K562 (cell line): ENCODE measurements around the gene KCNJ10. TPM values are rescaled to one million over a fixed set of nuclear protein-coding genes. Genes with fewer than 3 reads are reported as not detected.
A peak's percentile ranks its signal among the peaks of the same experiment; 100 is the strongest.

Experiments
- ATAC-seq: fragments of 200-7000 bp; cut with Tn5 transposase; 3 replicates; pipeline ENCODE4 v1.9.1; 2020; ENCODE audit warnings: moderate library complexity
- BruUV-seq: library from RNA; stranded (reverse); fragments of 400-500 nt; replicated peaks from 2 replicates; lab custom pipeline; 2021; lab: Mats Ljungman, UMichigan
- CTCF ChIA-PET: fragments of 300-600 bp; formaldehyde crosslinking; extraction: SDS; loops from one replicate; lab custom pipeline; 2021; ENCODE audit warnings: low intra/inter-chr PET ratio; lab: Yijun Ruan, JAX
- POLR2A ChIA-PET: fragments of 300-600, 350-650 bp; sonication (Branson Sonifier 250); formaldehyde crosslinking; extraction: SDS; loops from one replicate; lab custom pipeline; 2021; ENCODE audit warnings: antibody characterized with exemption, inconsistent platforms; lab: Yijun Ruan, JAX
- DNase-seq, 4 experiments: peaks; one replicate each; pipeline versions ENCODE4 v3.0.0 to v3.0.0-alpha.2; 2011 to 2018; ENCODE audit warnings: low spot score in 3 of 4, mixed read lengths in 3 of 4; ENCODE audit errors: extremely low read depth in 1 of 4
- FAIRE-seq: peaks from 2 replicates; lab custom pipeline; 2011; peaks lifted over from hg19 to GRCh38; lab: Jason Lieb, UNC
- H2AFZ ChIP-seq: 2 replicates; pipeline ENCODE4 v1.6.0; 2011; ENCODE audit warnings: low read depth, low read length, control low read depth, inconsistent platforms
- H3K27ac ChIP-seq: fragments of 200-600 bp; 3 replicates; pipeline ENCODE4 v1.8.0; 2011; ENCODE audit warnings: low read depth, mild to moderate bottlenecking, control low read depth, inconsistent platforms, low read length, moderate library complexity, mixed read lengths; ENCODE audit errors: extremely low read depth
- H3K27me3 ChIP-seq, 2 experiments: fragments of 300-600 bp in 1 of 2; 2 replicates in 1 of 2; 3 replicates in 1 of 2; pipeline versions ENCODE4 v1.6.0 to v1.8.0; 2011; ENCODE audit warnings: inconsistent platforms in 2 of 2, low read length in 2 of 2, mild to moderate bottlenecking in 1 of 2, mixed read lengths in 1 of 2, moderate library complexity in 1 of 2; ENCODE audit not compliant: control insufficient read depth in 2 of 2, insufficient read depth in 2 of 2
- H3K36me3 ChIP-seq: fragments of 300-600 bp; 3 replicates; pipeline ENCODE4 v1.8.0; 2011; ENCODE audit warnings: mild to moderate bottlenecking, low read length, inconsistent platforms; ENCODE audit not compliant: control insufficient read depth, insufficient read depth
- H3K4me1 ChIP-seq, 2 experiments: fragments of 200-600 bp in 1 of 2; replicated peaks in 1 of 2; 2 replicates in 1 of 2; 3 replicates in 1 of 2; pipeline versions ENCODE4 v1.5.1 to v1.8.0; 2011; ENCODE audit warnings: inconsistent platforms in 2 of 2, low read length in 2 of 2, mild to moderate bottlenecking in 1 of 2, mixed read lengths in 1 of 2, moderate library complexity in 1 of 2; ENCODE audit not compliant: control insufficient read depth in 2 of 2, insufficient read depth in 2 of 2
- H3K4me2 ChIP-seq: 2 replicates; pipeline ENCODE4 v1.6.1; 2011; ENCODE audit warnings: low read length, control low read depth, inconsistent platforms, mixed read lengths; ENCODE audit not compliant: insufficient read depth
- H3K4me3 ChIP-seq: fragments of 200-600 bp; sonication (generic), shearing (Covaris generic); 2 replicates; pipeline ENCODE4 v1.5.1; 2016; ENCODE audit warnings: control low read depth, inconsistent platforms
- H3K79me2 ChIP-seq: fragments of 200-600 bp; 3 replicates; pipeline ENCODE4 v1.8.0; 2011; ENCODE audit warnings: low read length, inconsistent platforms; ENCODE audit not compliant: control insufficient read depth, insufficient read depth
- H3K9ac ChIP-seq, 2 experiments: 2 replicates each; pipeline versions ENCODE4 v1.6.0 to v1.6.1; 2011; ENCODE audit warnings: low read depth in 2 of 2, low read length in 2 of 2, control low read depth in 1 of 2, inconsistent platforms in 1 of 2, mild to moderate bottlenecking in 1 of 2, mixed read lengths in 1 of 2; ENCODE audit not compliant: insufficient read depth in 1 of 2
- H3K9me1 ChIP-seq: one replicate; pipeline ENCODE4 v1.6.0; 2011; ENCODE audit warnings: inconsistent platforms, mild to moderate bottlenecking, low read length, moderate library complexity; ENCODE audit not compliant: control insufficient read depth, insufficient read depth
- H3K9me3 ChIP-seq: replicated peaks from 2 replicates; pipeline ENCODE4 v1.5.1; 2011; ENCODE audit warnings: low read depth, low read length, inconsistent platforms; ENCODE audit not compliant: control insufficient read depth, insufficient read depth
- H4K20me1 ChIP-seq: replicated peaks from 2 replicates; pipeline ENCODE4 v1.6.1; 2011; ENCODE audit warnings: low read length, inconsistent platforms, mixed read lengths; ENCODE audit not compliant: control insufficient read depth, insufficient read depth
- ARID2 ChIP-seq: fragments of 450-650 bp; IDR thresholded peaks from 2 replicates; pipeline ENCODE4 v1.6.1; 2017; ENCODE audit warnings: antibody characterized with exemption, mild to moderate bottlenecking
- PHB2 ChIP-seq: fragments of 450-650 bp; IDR thresholded peaks from 2 replicates; pipeline ENCODE4 v1.6.1; 2017; ENCODE audit warnings: low read depth
- RFX1 ChIP-seq: fragments of 450-650 bp; IDR thresholded peaks from 2 replicates; pipeline ENCODE4 v1.6.1; 2016; ENCODE audit warnings: mild to moderate bottlenecking, moderate library complexity
- SPI1 ChIP-seq: IDR thresholded peaks from 2 replicates; pipeline ENCODE4 v1.6.1; 2011; ENCODE audit warnings: low read depth, low read length, control low read depth, borderline replicate concordance
- WGBS: fragments of 100-300 bp; shearing (Covaris generic); methylation state at CpG from one replicate; pipeline ENCODE4 v1.1.6; 2016; ENCODE audit warnings: low coverage, mixed read lengths; ENCODE audit not compliant: insufficient coverage; ENCODE audit errors: missing lambda C conversion rate; 5-methylcytosine and 5-hydroxymethylcytosine counted together
- in situ Hi-C: fragments of 300-500 bp; cut with MboI; formaldehyde crosslinking; loops from 4 replicates; pipeline ENCODE4 v1.15.0; 2018; ENCODE audit warnings: inconsistent platforms, mixed read lengths
- intact Hi-C: fragments of 100-400 bp; cut with micrococcal nuclease; formaldehyde crosslinking; loops from 2 replicates; pipeline ENCODE4 v1.14.2; 2022
- polyA plus RNA-seq, 8 experiments: library from polyadenylated mRNA; depleted of rRNA in 4 of 8; stranded (reverse) in 5 of 8; unstranded in 3 of 8; fragments of >200 nt; fragmentation: Nextera tagmentation in 2 of 8; fragmentation: Illumina TruSeq in 1 of 8; extraction: Ambion mirVana in 2 of 8; extraction: Trizol in 1 of 8; gene quantifications; 2 replicates each; pipeline versions ENCODE4 v1.2.1 to v1.2.3, GENCODE V29; 2011 to 2014; ENCODE audit warnings: inconsistent platforms in 1 of 8, missing spikeins in 1 of 8
- total RNA-seq, 7 experiments: library from RNA; depleted of rRNA in 6 of 7; stranded (reverse); fragments of >200 nt in 6 of 7; fragmentation: Illumina TruSeq in 2 of 7; extraction: Trizol in 2 of 7; gene quantifications; 2 replicates each; pipeline versions ENCODE4 v1.2.1 to v1.2.3, GENCODE V29; 2011 to 2021; ENCODE audit warnings: low replicate concordance in 1 of 7
- TF ChIP-seq, protein P1 (sequence below): fragments of 450-650 bp; IDR thresholded peaks from 2 replicates; pipeline ENCODE4 v1.6.1; 2016; ENCODE audit warnings: low read depth

The KCNJ10 gene
- total and polyA plus RNA-seq, 9 of the 15 experiments (the other 6 are each of a cell fraction or from before 2014, with no cell fraction given) = 0.06 to 0.11 TPM; not detected in 7

DNA sequence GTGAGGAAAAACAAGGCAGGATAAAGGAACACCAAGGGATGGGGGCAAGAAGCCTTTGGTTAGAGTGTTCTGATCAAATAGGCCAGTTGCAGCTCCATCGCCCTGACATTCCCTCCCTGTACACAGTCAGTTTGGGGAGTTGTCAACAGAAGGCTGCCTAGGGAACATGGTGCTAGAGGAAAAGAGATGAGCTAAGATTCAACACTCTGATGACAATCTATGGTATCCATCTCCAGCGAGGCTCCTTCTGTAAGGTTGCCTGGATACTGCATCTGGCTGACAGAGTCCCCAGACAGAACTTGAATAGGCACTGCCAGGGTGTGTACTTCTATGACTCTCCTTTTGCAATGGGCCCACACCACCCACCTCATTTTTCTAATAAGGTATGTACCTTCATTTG is 104.7 kb downstream of the KCNJ10 start:
- DNase-seq (no peak), FAIRE-seq (no peak), ATAC-seq (no peak; the same call in 2 of the 3 replicates)
- H3K27me3 ChIP-seq = peaks cover 4 to 12% of the 10 kb centered on the region in 2 experiments; a peak in 2 of 5 replicates
- intact Hi-C loops = no loop called here
- no peak overlapping the region for H2AFZ ChIP-seq
- in situ Hi-C loops = no loop called here
- CTCF ChIA-PET = no interaction called here
- H3K9ac ChIP-seq = no peak overlapping the region
- POLR2A ChIA-PET = interaction anchor here (1.0 to 1.5 kb wide), 4 partner anchors 9 to 81 kb away, joined by 3 read pairs; no protein-coding TSS in a partner anchor
- no peaks in the 10 kb centered on the region for H3K36me3 ChIP-seq
- H3K27ac ChIP-seq = no peak overlapping the region
- H3K4me3 ChIP-seq = no peak overlapping the region
- H3K4me1 ChIP-seq = peaks cover 8 to 10% of the 10 kb centered on the region in 2 experiments; a peak in 2 of 5 replicates
- H3K9me1 ChIP-seq = no peaks in the 10 kb centered on the region
- no peaks in the 10 kb centered on the region for H3K79me2 ChIP-seq
- 0% methylated on average over 2 of the region's 2 CpGs for WGBS
- no peak overlapping the region for H3K4me2 ChIP-seq
- TF ChIP-seq PHB2 (no peak), RFX1 (0 out of 2 replicates have a peak, but pooled peaks have one; percentile 12), ARID2 (no peak)
- TF ChIP-seq, all 486 proteins: peak for 1
- H3K9me3 ChIP-seq = no peaks in the 10 kb centered on the region
- H4K20me1 ChIP-seq = no peaks in the 10 kb centered on the region
- no TSS peak for BruUV-seq

DNA sequence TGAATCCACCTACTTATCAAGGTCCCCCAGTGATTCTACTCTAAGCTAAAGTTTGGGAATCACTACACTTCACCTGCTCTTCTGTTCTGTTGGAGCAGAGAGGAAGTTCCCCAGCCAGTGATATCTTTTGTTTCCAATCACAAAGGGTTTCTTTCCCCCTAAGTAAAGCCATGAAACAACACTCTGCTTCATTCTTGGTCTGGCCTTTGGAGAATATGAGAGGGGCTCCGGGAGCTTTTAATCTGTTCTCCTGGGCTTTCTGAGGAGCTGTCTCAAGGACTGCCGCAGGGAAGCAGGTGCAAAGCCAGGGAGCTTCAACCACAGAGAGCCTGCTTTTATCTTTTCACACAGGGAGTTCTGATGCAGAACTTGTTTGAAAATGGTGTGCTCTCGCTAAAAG is 105.8 kb downstream of the KCNJ10 start:
- ChIA-PET CTCF (no interaction called here), POLR2A (interaction anchor here (0.8 to 1.1 kb wide), 3 partner anchors 9 to 82 kb away, joined by 3 to 4 read pairs (median 4); no protein-coding TSS in a partner anchor)
- no peak overlapping the region for H3K27ac ChIP-seq
- in situ Hi-C loops = no loop called here
- no peak overlapping the region for H3K9ac ChIP-seq
- H3K36me3 ChIP-seq = no peaks in the 10 kb centered on the region
- H3K4me2 ChIP-seq = no peak overlapping the region
- peaks cover 13 to 14% of the 10 kb centered on the region in 2 experiments; a peak in 2 of 5 replicates for H3K4me1 ChIP-seq
- WGBS = 4% methylated on average over 3 of the region's 3 CpGs
- ATAC-seq (no peak), FAIRE-seq (no peak), DNase-seq (no peak)
- H3K9me3 ChIP-seq = no peaks in the 10 kb centered on the region
- H3K27me3 ChIP-seq = peaks cover 2 to 5% of the 10 kb centered on the region in 2 experiments; a peak in 2 of 5 replicates
- H4K20me1 ChIP-seq = no peaks in the 10 kb centered on the region
- peak; percentile 41; the same call in 1 of the 2 replicates for TF ChIP-seq SPI1
- TF ChIP-seq, protein P1, sequence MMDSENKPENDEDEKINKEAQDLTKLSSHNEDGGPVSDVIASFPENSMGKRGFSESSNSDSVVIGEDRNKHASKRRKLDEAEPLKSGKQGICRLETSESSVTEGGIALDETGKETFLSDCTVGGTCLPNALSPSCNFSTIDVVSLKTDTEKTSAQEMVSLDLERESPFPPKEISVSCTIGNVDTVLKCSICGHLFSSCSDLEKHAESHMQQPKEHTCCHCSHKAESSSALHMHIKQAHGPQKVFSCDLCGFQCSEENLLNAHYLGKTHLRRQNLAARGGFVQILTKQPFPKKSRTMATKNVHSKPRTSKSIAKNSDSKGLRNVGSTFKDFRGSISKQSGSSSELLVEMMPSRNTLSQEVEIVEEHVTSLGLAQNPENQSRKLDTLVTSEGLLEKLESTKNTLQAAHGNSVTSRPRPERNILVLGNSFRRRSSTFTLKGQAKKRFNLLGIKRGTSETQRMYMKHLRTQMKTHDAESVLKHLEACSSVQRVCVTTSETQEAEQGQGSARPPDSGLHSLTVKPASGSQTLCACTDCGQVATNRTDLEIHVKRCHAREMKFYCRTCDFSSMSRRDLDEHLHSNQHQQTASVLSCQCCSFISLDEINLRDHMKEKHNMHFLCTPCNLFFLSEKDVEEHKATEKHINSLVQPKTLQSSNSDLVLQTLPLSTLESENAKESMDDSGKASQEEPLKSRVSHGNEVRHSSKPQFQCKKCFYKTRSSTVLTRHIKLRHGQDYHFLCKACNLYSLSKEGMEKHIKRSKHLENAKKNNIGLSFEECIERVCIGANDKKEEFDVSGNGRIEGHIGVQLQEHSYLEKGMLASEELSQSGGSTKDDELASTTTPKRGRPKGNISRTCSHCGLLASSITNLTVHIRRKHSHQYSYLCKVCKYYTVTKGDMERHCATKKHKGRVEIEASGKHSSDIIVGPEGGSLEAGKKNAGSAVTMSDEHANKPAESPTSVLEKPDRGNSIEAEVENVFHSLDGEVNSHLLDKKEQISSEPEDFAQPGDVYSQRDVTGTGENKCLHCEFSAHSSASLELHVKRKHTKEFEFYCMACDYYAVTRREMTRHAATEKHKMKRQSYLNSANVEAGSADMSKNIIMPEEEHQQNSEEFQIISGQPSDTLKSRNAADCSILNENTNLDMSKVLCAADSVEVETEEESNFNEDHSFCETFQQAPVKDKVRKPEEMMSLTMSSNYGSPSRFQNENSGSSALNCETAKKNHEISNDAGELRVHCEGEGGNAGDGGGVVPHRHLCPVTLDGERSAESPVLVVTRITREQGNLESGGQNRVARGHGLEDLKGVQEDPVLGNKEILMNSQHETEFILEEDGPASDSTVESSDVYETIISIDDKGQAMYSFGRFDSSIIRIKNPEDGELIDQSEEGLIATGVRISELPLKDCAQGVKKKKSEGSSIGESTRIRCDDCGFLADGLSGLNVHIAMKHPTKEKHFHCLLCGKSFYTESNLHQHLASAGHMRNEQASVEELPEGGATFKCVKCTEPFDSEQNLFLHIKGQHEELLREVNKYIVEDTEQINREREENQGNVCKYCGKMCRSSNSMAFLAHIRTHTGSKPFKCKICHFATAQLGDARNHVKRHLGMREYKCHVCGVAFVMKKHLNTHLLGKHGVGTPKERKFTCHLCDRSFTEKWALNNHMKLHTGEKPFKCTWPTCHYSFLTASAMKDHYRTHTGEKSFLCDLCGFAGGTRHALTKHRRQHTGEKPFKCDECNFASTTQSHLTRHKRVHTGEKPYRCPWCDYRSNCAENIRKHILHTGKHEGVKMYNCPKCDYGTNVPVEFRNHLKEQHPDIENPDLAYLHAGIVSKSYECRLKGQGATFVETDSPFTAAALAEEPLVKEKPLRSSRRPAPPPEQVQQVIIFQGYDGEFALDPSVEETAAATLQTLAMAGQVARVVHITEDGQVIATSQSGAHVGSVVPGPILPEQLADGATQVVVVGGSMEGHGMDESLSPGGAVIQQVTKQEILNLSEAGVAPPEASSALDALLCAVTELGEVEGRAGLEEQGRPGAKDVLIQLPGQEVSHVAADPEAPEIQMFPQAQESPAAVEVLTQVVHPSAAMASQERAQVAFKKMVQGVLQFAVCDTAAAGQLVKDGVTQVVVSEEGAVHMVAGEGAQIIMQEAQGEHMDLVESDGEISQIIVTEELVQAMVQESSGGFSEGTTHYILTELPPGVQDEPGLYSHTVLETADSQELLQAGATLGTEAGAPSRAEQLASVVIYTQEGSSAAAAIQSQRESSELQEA = no peak
- no peaks in the 10 kb centered on the region for H3K9me1 ChIP-seq
- H2AFZ ChIP-seq = no peak overlapping the region
- intact Hi-C loops = no loop called here
- BruUV-seq = no TSS peak
- H3K4me3 ChIP-seq = no peak overlapping the region
- H3K79me2 ChIP-seq = no peaks in the 10 kb centered on the region
